Measurements from ENCODE around the gene FAM78A.
"Not testable (repeated sequence)": the region's sequence is repeated elsewhere in the genome, so short reads cannot be mapped to it uniquely, and the experiment has no call there.

The FAM78A gene

DNA sequence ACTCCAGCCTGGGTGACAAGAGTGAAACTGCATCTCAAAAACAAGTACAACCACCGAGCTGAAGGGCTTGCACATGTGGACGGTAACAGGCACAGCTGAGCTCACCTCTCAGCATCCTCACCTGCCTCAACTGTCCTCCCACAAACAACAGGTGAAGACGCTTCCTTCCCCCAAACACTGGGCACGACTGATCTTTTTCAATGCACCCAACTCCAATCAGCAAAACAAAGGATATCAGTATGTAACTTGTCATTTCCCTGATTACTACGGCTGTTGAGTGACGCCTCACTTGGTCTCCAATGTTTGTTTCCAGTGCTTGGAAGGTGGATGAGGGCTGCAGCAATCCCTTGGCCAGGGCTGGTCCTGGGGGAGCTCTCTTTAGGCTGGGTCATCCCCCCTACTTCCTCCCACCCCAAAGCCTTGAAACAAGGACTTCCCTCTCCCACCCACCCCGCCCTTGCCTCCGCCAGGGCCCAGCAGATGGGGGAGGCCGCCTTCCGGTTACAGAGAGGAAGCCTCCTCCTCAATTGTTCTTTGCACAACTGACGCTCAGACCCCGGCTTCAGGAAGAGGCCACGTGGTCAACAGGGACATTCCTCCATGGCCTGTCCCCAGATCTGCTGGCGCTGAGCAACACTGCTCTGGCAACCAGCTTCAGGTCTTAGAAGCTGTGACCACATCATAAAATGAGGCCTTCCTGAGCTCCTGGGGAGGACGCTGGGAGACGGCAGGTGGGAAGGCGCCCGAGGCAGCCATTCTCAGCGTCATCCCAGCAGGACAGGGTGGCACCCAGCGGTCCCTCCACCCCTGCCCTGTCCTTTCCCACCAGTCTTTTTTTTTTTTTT, 5.9 kb downstream of the FAM78A start:
- no peak overlapping the region for H3K27ac ChIP-seq (ENCODE audit: low read length)
- no peaks in the 10 kb centered on the region for H3K9me3 ChIP-seq (ENCODE audit: control insufficient read depth, low read depth, low read length)
- H3K4me1 ChIP-seq (ENCODE audit: control insufficient read depth, low read depth, low read length), result no peaks in the 10 kb centered on the region
- H3K27me3 ChIP-seq (ENCODE audit: control insufficient read depth, insufficient read depth, low read length), result peaks cover 4% of the 10 kb centered on the region
- no peak overlapping the region for H3K4me3 ChIP-seq (ENCODE audit: low read length)
- H3K9ac ChIP-seq (ENCODE audit: low read length), result no peak overlapping the region
- H3K36me3 ChIP-seq (ENCODE audit: control insufficient read depth, low read depth, low read length), result no peaks in the 10 kb centered on the region

DNA sequence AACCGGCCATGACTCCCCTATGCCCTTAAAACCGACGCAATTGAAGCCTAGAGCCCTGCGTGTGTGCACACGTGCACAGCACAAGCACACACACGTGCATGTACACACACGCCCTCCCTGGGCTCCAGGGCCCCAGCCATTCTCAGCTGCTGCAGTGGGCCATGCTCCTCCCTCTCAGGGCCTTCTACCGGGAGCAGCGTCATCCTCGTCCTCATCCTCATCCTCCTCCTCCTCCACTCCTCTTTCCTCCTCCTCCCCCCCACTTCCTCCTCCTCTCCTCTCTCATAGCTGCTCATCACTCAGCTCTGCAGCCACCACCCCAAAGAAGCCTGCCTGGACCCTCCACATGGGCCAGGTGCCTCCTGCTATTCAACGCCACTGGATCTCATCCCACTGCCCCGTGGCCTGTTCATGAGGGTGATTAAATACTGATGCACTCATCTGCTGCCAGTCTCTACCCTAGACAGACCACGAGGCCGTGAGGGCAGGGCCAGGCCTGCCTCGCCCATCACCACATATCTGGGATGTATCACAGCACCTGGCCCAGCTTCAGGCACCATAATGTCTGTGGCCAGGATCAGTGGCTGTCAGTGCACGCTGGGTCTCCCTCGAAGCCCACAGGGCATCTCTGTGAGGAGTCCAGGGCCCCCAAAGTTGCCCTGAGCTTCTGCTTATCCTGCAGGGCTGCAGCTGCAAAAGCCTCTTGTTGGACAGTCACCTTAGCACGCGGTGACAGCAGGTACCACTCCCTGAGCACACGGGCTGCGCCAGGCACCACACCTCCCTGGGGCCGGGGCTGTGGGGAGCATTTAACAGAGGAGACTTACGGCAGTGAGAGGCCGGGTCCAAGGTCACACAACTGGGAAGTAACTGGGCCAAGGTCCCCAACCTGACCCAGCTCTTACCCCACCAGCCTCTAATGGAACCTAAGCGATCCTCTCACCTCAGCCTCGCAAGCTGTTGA, 9.8 kb downstream of the FAM78A start:
- no peaks in the 10 kb centered on the region for H3K36me3 ChIP-seq (ENCODE audit: control insufficient read depth, low read depth, low read length)
- no peak overlapping the region for H3K4me3 ChIP-seq (ENCODE audit: low read length)
- H3K27ac ChIP-seq (ENCODE audit: low read length), result no peak overlapping the region
- H3K9ac ChIP-seq (ENCODE audit: low read length), result no peak overlapping the region
- no peaks in the 10 kb centered on the region for H3K9me3 ChIP-seq (ENCODE audit: control insufficient read depth, low read depth, low read length)
- H3K27me3 ChIP-seq (ENCODE audit: control insufficient read depth, insufficient read depth, low read length), result no peaks in the 10 kb centered on the region
- no peaks in the 10 kb centered on the region for H3K4me1 ChIP-seq (ENCODE audit: control insufficient read depth, low read depth, low read length)

DNA sequence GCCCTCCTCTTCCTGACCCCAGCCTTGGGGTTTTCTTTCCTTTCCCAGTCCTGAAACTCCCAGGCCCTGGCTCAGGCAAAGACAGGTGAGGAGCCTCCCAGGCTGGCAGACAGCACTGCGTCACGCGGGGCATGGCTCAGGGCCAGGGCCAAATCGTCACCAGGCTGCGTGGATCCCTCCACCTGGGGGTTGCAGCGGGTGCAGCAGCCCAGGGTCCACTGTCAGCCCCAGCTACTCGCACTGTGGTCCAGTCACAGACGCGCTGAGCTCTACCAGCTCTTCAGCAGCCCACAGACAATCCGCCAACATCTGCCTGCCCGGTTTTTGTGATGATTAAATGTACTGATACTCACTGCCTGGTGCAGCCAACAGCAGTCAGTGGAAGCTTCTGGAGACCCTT, 12.1 kb downstream of the FAM78A start:
- H3K27me3 ChIP-seq (ENCODE audit: control insufficient read depth, insufficient read depth, low read length), result no peaks in the 10 kb centered on the region
- H3K9me3 ChIP-seq (ENCODE audit: control insufficient read depth, low read depth, low read length), result no peaks in the 10 kb centered on the region
- no peak overlapping the region for H3K9ac ChIP-seq (ENCODE audit: low read length)
- no peaks in the 10 kb centered on the region for H3K4me1 ChIP-seq (ENCODE audit: control insufficient read depth, low read depth, low read length)
- no peak overlapping the region for H3K27ac ChIP-seq (ENCODE audit: low read length)
- no peak overlapping the region for H3K4me3 ChIP-seq (ENCODE audit: low read length)
- no peaks in the 10 kb centered on the region for H3K36me3 ChIP-seq (ENCODE audit: control insufficient read depth, low read depth, low read length)

DNA sequence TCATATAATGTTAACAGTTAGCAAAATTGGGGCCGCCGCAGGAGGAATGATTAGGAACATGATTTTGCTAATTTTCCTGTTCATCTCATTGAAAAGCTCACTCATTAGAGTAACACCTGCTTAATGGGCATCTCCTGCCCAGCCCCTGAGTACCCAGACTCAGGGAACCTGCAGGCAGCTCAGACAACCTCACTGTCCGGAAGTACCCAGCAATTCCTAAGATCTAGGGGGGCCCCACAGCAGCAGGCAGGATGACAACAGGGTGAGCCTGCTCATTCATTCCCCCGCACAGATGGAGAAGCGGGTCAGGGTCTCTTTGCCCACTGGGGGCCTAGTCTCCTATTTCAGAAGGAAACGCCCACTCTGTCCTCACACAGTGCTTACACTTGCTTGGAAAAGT, 12.6 kb downstream of the FAM78A start:
- no peaks in the 10 kb centered on the region for H3K36me3 ChIP-seq (ENCODE audit: control insufficient read depth, low read depth, low read length)
- no peak overlapping the region for H3K9ac ChIP-seq (ENCODE audit: low read length)
- H3K27me3 ChIP-seq (ENCODE audit: control insufficient read depth, insufficient read depth, low read length), result no peaks in the 10 kb centered on the region
- H3K9me3 ChIP-seq (ENCODE audit: control insufficient read depth, low read depth, low read length), result no peaks in the 10 kb centered on the region
- no peak overlapping the region for H3K27ac ChIP-seq (ENCODE audit: low read length)
- no peak overlapping the region for H3K4me3 ChIP-seq (ENCODE audit: low read length)
- H3K4me1 ChIP-seq (ENCODE audit: control insufficient read depth, low read depth, low read length), result no peaks in the 10 kb centered on the region

DNA sequence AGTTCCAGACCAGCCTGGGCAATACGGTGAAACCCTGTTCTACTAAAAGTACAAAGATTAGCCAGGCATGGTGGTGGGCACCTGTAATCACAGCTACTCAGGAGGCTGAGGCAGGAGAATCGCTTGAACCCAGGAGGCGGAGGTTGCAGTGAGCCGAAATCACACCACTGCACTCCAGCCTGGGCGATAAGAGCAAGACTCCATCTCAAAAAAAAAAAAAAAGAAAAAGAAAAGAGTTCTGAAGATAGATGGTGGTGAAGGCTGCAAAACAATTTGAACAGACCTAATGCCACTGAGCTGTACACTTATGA, 13.3 kb downstream of the FAM78A start:
- not testable (repeated sequence) for H3K4me3 ChIP-seq (ENCODE audit: low read length); H3K9ac ChIP-seq (ENCODE audit: low read length); H3K27me3 ChIP-seq (ENCODE audit: control insufficient read depth, insufficient read depth, low read length); H3K4me1 ChIP-seq (ENCODE audit: control insufficient read depth, low read depth, low read length); H3K36me3 ChIP-seq (ENCODE audit: control insufficient read depth, low read depth, low read length); H3K9me3 ChIP-seq (ENCODE audit: control insufficient read depth, low read depth, low read length); H3K27ac ChIP-seq (ENCODE audit: low read length)

DNA sequence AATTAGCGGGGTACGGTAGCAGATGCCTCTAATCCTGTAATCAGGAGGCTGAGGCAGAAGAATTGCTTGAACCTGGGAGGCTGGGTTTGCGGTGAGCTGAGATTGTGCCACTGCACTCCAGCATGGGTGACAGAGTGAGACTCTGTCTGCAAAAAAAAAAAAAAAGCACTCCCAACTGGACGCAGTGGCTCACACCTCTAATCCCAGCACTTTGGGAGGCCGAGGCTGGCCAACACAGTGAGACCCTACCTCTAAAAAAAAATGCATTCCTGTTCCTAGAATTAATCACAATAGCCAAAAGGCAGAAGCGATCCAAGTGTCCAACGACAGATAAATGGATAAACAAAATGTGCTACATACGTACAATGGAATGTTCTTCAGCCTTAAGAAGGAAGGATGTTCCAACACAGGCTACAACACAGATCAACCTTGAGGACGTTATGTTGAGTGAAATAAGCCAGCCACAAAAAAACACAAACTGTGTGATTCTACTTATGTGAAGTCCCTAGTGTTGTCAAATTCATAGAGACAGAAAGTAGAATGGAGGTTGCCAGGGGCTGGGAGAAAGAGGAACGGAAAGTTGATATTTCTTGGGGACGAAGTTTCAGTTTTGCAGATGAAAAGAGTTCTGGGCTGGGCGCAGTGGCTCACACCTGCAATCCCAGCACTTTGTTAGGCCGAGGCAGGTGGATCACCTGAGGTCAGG, 13.8 kb downstream of the FAM78A start:
- Histone ChIP-seq H3K9me3 (ENCODE audit: control insufficient read depth, low read depth, low read length) (no peaks in the 10 kb centered on the region), H3K4me1 (ENCODE audit: control insufficient read depth, low read depth, low read length) (no peaks in the 10 kb centered on the region), H3K36me3 (ENCODE audit: control insufficient read depth, low read depth, low read length) (no peaks in the 10 kb centered on the region)

DNA sequence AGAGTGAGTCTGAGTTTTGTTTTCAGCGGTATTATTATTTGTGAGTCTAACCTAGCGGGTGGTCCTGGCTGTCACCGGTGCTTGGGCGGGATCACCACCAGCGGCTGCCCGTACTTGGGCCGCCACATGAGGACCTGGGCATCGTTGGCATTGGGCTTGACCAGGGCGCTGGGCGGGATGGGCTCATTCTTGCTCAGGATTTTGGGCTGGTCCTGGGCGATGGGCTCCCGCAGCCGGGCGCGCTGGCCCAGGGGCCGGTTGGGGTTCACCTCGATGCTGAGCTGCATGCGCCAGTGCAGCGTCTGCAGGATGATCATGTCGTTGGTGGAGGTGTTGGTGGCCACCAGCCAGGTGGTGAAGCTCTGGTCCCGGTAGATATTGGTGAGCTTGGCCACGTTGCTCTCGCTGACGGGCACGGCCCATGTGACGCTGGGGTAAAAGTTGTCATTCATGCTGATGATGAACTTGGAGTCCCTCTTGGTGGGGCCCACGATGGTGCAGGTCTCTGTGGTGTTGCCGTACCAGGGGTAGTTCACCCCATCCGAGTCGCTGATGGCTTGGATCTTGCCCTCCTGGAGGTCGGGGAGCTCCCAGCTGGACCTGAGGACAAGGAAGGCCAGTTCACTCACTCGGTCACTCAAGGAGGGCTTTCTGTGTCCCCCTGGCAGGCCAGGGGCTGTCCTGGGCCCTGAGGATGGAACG, 15.4 kb downstream of the FAM78A start:
- Histone ChIP-seq H3K27ac (ENCODE audit: low read length) (no peak overlapping the region), H3K27me3 (ENCODE audit: control insufficient read depth, insufficient read depth, low read length) (no peaks in the 10 kb centered on the region), H3K9me3 (ENCODE audit: control insufficient read depth, low read depth, low read length) (no peaks in the 10 kb centered on the region), H3K4me1 (ENCODE audit: control insufficient read depth, low read depth, low read length) (no peaks in the 10 kb centered on the region), H3K36me3 (ENCODE audit: control insufficient read depth, low read depth, low read length) (no peaks in the 10 kb centered on the region), H3K9ac (ENCODE audit: low read length) (no peak overlapping the region), H3K4me3 (ENCODE audit: low read length) (no peak overlapping the region)

More for the DNA sequence above, 13.8 kb downstream of the FAM78A start:
- no peaks in the 10 kb centered on the region for H3K27me3 ChIP-seq (ENCODE audit: control insufficient read depth, insufficient read depth, low read length)
- H3K9ac ChIP-seq (ENCODE audit: low read length), result no peak overlapping the region
- no peak overlapping the region for H3K27ac ChIP-seq (ENCODE audit: low read length)
- no peak overlapping the region for H3K4me3 ChIP-seq (ENCODE audit: low read length)

DNA sequence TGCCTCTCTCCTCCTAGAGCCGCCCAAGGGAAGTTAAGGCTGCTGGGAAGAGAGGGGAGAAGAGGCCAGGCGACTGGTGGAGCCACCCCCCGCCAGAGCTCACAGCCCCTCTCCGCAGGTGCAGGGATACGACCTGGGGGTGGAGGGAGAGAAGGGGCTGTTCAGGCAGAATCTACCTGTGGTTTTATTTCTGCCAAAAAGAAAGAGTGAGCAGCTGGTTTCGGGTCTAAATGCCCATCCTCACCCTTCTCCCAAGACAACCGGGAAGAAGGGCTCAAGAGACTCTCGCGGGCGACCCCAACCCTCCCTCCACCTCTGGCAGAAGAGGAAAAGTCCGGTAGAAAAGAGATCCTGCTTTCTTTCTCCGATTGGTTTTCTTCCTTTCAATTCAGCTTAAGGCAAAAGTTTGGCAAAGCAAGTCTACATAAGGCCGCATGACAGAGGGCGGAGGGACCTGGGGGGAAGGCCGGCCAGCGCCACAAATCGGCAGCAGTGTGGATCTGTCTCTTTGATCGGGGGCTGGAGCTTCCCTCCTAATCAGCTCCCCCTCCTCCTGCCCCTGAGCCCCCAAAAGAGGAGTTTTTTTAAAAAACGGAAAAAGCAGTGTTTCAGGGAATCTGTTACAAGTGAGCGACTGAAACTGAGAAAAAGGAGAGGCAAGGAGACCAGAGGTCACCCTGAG, 16.3 kb downstream of the FAM78A start:
- Histone ChIP-seq H3K4me1 (ENCODE audit: control insufficient read depth, low read depth, low read length) (no peaks in the 10 kb centered on the region), H3K36me3 (ENCODE audit: control insufficient read depth, low read depth, low read length) (no peaks in the 10 kb centered on the region), H3K27me3 (ENCODE audit: control insufficient read depth, insufficient read depth, low read length) (no peaks in the 10 kb centered on the region), H3K9ac (ENCODE audit: low read length) (no peak overlapping the region), H3K27ac (ENCODE audit: low read length) (no peak overlapping the region), H3K4me3 (ENCODE audit: low read length) (no peak overlapping the region), H3K9me3 (ENCODE audit: control insufficient read depth, low read depth, low read length) (no peaks in the 10 kb centered on the region)

DNA sequence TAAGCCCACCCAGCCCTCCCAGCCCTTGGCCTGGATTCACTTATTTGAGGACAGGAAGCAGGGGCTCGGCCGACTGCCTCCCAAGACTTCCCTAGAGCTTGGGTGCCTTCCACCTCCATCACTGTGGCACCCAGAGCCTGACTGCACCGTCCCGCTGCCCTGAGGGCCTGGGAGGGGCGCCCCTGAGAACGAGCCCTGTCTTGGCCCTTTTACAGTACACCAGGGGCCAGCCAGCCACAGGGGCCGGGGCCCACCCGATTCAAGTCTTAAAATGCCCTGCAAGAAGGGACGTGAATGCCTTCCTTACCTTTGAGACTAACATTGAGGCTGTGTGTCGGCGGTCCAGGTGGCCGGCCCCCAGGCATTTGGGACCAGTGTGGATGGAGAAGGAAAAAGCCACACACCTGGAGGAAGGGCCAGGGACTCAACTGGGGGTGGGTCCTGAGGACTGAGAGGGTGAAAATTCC, 16.8 kb downstream of the FAM78A start:
- no peak overlapping the region for H3K4me3 ChIP-seq (ENCODE audit: low read length)
- no peak overlapping the region for H3K27ac ChIP-seq (ENCODE audit: low read length)
- no peaks in the 10 kb centered on the region for H3K36me3 ChIP-seq (ENCODE audit: control insufficient read depth, low read depth, low read length)
- H3K27me3 ChIP-seq (ENCODE audit: control insufficient read depth, insufficient read depth, low read length), result no peaks in the 10 kb centered on the region
- H3K9me3 ChIP-seq (ENCODE audit: control insufficient read depth, low read depth, low read length), result no peaks in the 10 kb centered on the region
- H3K4me1 ChIP-seq (ENCODE audit: control insufficient read depth, low read depth, low read length), result no peaks in the 10 kb centered on the region
- H3K9ac ChIP-seq (ENCODE audit: low read length), result no peak overlapping the region

DNA sequence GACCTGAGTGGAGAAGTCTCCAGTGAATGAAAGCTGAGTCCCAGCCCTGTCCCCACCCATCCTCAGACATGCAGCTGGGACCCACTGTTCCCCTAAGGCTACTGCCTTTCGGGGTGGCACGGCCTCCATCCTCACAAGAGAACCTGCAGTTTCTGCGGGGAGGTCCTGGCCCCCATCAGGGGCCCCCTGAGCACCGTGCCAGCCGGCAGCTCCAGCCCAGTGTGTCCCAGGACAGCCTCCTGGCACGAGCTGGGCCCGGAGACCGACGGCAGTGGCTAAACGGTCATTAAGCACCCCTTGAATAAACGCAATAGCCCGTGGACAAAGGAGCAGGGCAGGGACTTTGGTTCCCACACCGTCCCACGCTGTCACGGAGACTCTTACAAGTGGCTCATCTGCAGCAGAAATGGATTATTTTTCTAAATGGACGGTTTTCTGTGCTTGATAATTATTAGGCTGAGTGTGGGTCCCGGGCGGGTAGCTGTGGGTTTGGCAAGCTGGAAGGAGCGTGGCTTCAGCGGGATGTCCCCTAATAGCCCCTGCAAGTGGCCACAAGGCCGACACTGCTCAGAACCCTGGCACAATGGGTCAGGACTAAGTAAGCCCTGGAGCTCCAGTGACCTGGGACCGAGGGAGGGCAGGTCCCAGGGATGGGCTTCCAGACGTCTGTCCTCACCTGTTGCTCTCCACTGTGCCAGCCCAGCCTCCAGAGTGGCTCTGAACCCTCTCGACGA, 17.4 kb downstream of the FAM78A start:
- Histone ChIP-seq H3K4me3 (ENCODE audit: low read length) (no peak overlapping the region), H3K27me3 (ENCODE audit: control insufficient read depth, insufficient read depth, low read length) (no peaks in the 10 kb centered on the region), H3K36me3 (ENCODE audit: control insufficient read depth, low read depth, low read length) (no peaks in the 10 kb centered on the region)

More for the DNA sequence above, 17.4 kb downstream of the FAM78A start:
- no peak overlapping the region for H3K27ac ChIP-seq (ENCODE audit: low read length)
- H3K9ac ChIP-seq (ENCODE audit: low read length), result no peak overlapping the region
- no peaks in the 10 kb centered on the region for H3K4me1 ChIP-seq (ENCODE audit: control insufficient read depth, low read depth, low read length)
- H3K9me3 ChIP-seq (ENCODE audit: control insufficient read depth, low read depth, low read length), result no peaks in the 10 kb centered on the region
